GM06990 (cell line): Measurements from ENCODE around the gene YKT6.

Source experiments
- DNase-seq: peaks from one replicate; pipeline ENCODE4 v3.0.0-alpha.2; 2011; ENCODE audit not compliant: insufficient read length; ENCODE audit errors: extremely low read depth
- H3K27me3 ChIP-seq: replicated peaks from 2 replicates; pipeline ENCODE4 v1.6.0; 2011; ENCODE audit warnings: low read length; ENCODE audit not compliant: control insufficient read depth, insufficient read depth
- H3K36me3 ChIP-seq: 2 replicates; pipeline ENCODE4 v1.5.1; 2011; ENCODE audit warnings: low read length; ENCODE audit not compliant: control insufficient read depth, insufficient read depth
- H3K4me3 ChIP-seq: replicated peaks from 2 replicates; pipeline ENCODE4 v1.5.1; 2011; ENCODE audit warnings: low read depth, mild to moderate bottlenecking, control low read depth, low read length
- TF ChIP-seq, protein P1 (sequence below): IDR thresholded peaks from 2 replicates; pipeline ENCODE4 v1.5.1; 2011; ENCODE audit warnings: low read length, control low read depth, mild to moderate bottlenecking, inconsistent platforms; ENCODE audit not compliant: insufficient read depth, poor library complexity, severe bottlenecking

YKT6 gene

DNA sequence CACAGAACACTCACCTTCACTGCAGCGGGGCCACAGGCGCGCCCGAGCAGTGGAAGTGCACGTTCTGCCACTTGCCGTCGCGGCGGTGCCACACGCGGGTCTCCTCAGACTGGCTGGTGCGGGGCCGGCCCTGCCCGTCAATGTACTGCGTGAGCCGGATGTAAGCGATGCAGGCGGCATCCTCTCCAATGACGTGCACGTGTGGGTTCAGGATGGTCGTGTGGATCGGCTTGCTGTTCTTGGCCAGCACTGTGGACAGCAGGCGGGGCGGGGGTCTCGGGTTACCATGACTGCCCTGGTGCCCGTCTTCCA, 19.2 kb downstream of the YKT6 start:
- Histone ChIP-seq H3K36me3 (no peaks in the 10 kb centered on the region), H3K27me3 (no peaks in the 10 kb centered on the region), H3K4me3 (no peak overlapping the region)
- TF ChIP-seq, protein P1, sequence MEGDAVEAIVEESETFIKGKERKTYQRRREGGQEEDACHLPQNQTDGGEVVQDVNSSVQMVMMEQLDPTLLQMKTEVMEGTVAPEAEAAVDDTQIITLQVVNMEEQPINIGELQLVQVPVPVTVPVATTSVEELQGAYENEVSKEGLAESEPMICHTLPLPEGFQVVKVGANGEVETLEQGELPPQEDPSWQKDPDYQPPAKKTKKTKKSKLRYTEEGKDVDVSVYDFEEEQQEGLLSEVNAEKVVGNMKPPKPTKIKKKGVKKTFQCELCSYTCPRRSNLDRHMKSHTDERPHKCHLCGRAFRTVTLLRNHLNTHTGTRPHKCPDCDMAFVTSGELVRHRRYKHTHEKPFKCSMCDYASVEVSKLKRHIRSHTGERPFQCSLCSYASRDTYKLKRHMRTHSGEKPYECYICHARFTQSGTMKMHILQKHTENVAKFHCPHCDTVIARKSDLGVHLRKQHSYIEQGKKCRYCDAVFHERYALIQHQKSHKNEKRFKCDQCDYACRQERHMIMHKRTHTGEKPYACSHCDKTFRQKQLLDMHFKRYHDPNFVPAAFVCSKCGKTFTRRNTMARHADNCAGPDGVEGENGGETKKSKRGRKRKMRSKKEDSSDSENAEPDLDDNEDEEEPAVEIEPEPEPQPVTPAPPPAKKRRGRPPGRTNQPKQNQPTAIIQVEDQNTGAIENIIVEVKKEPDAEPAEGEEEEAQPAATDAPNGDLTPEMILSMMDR = no peak
- no peak for DNase-seq

DNA sequence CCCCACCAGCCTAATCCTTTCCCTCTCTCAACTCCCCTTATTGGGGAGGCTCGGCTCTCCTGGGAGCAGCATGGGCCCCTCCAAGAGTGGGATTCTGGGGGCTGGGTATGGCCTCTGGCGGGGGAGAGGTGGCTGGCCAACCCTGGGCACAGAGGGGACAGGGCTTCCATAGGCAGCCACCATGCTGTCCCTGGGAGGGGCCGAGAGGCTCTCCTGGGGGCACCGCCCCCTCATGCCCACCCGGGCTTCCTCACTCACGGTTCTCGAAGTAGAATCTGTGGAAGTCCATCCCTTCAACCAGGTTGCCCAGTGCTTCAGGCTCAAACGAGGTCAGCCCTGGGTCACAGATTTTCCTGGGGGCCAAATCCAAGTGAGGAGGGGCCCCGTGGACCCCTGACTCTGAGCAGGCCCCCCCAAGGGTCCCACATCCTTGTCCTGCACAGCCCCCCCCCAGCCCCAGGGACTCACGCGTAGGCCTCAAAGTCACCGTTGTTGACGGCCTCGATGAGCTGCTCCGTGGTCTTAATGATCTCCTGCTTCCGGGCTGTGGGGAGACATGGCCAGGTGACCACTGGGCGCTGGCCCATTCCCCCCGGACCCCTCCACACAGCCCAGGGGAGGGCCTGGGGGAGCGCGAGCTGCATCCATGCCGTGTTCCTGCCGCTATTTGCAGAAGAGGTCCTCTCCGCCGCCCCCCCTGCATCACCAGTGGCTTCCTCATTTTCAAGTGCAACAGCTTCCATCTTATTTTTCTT, 19.8 kb downstream of the YKT6 start:
- H3K36me3 ChIP-seq = no peaks in the 10 kb centered on the region
- no peaks in the 10 kb centered on the region; the same call in 1 of the 2 replicates for H3K27me3 ChIP-seq
- H3K4me3 ChIP-seq = no peak overlapping the region
- TF ChIP-seq, protein P1 = no peak
- no peak for DNase-seq

DNA sequence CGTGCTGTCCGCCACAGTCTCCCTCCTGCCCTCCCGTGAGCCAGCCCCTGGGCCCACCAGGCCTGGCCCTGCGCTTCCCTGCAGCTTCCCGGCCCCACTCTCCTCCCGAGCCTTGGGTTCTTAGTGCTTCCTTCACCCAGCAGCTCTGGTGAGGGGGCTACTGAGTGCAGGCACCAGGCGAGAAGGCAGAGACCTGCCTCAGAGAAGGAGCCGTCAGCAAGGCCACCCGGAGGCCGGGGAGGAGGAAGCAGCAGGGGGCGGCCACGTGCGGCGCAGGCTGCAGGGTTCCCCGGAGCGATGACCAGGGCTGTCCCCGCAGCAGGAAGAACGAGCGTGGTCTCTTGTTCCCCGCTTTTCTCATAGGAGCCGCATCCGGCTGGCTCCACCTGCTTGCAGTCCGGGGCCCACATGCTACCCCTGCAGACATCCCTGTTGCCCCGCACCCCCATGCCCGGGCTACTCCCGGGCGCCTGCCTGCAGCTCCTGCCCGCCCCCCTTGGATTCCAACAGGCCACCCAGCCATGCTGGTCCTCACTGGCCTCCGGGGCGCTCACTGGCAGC, 20.5 kb downstream of the YKT6 start:
- DNase-seq = no peak
- Histone ChIP-seq H3K4me3 (no peak overlapping the region), H3K27me3 (no peaks in the 10 kb centered on the region; the same call in 1 of the 2 replicates), H3K36me3 (no peaks in the 10 kb centered on the region)
- TF ChIP-seq, protein P1 = no peak

DNA sequence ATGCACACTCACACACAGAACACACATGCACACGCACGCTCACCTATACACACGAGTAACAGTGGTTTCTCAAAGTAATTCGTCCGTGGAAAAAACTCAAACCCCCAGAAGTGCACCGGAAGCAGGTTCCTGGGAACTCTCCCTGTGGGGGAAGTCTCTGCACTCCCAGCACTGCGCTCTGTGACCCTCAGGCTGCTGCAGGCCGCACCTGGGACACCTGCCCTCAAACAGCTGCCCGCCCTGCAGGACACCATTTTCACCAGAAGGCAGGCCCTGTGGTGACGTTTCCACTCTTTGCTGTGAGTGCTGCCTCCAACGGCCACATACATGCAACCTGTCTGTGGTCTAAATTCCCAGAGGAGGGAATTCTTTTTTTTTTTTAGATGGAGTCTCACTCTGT, 21.3 kb downstream of the YKT6 start:
- H3K27me3 ChIP-seq = no peaks in the 10 kb centered on the region; the same call in 1 of the 2 replicates
- TF ChIP-seq, protein P1 = no peak
- no peak for DNase-seq
- no peak overlapping the region for H3K4me3 ChIP-seq
- H3K36me3 ChIP-seq = no peaks in the 10 kb centered on the region

DNA sequence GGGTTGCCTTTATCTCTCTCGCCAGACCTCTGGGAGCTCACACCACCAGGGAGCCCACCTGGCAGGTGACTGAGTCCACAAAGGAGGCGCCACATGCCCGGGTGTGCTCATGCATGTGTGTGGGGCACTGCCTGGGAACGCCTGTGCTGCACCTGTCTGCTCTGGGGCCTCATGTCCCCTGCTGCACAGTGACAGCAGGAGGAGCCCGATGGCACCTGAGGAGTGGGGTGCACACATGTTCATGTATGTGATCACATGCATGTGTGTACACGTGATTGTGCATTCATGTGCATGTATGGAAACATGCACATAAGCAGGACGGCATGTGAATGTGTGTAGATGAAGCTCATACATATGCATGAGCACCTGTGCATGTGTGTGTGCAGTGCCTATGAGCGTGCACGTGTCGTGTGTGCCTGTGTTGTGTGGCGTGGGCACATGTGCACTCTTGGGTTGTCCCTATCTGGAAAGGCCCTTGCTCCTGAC, 22.0 kb downstream of the YKT6 start:
- no peaks in the 10 kb centered on the region for H3K36me3 ChIP-seq
- H3K4me3 ChIP-seq = no peak overlapping the region
- no peaks in the 10 kb centered on the region; the same call in 1 of the 2 replicates for H3K27me3 ChIP-seq
- TF ChIP-seq, protein P1 = no peak
- no peak for DNase-seq
